ENCODE data around the gene SELENBP1. TPM values are rescaled to one million over a fixed set of nuclear protein-coding genes. Genes with fewer than 3 reads are reported as not detected.
A peak's percentile ranks its signal among the peaks of the same experiment; 100 is the strongest.

Gene SELENBP1
- 5.4 and 5.9 TPM in 2 replicates for polyA plus RNA-seq (2013)

- peak within 1 kb of the TSS; percentile 84 for H2AFZ ChIP-seq (ENCODE audit: insufficient read depth, low read length, poor library complexity)
- peaks cover 2% of the 10 kb centered on the region for H3K79me2 ChIP-seq (ENCODE audit: control insufficient read depth, insufficient read depth, low read length, poor library complexity)
- H3K9ac ChIP-seq (ENCODE audit: low read length), result no peak within 1 kb of the TSS
- H2BK120ac ChIP-seq (ENCODE audit: insufficient read depth, low read length, poor library complexity), result peak within 1 kb of the TSS; percentile 35
- H4K12ac ChIP-seq (ENCODE audit: low read depth, low read length), result peak within 1 kb of the TSS; percentile 67
- no peak within 1 kb of the TSS for H2BK5ac ChIP-seq (ENCODE audit: low read depth, low read length, poor library complexity)
- H4K8ac ChIP-seq (ENCODE audit: low read depth, low read length), result peak within 1 kb of the TSS; percentile 54
- peaks cover 6% of the 10 kb centered on the region for H3K9me3 ChIP-seq (ENCODE audit: insufficient read depth, low read depth, low read length)
- no peak within 1 kb of the TSS for H3K4ac ChIP-seq (ENCODE audit: low read depth, low read length)
- no CpG with 5 or more reads among the region's 11 CpGs for WGBS (ENCODE audit: extremely low coverage, insufficient coverage, insufficient read length)
- H3K14ac ChIP-seq (ENCODE audit: low read length), result peak within 1 kb of the TSS; percentile 42
- H3K4me2 ChIP-seq (ENCODE audit: low read length), result peak within 1 kb of the TSS; percentile 50
- H3K27ac ChIP-seq (ENCODE audit: low read depth, low read length), result no peak within 1 kb of the TSS
- no peak for DNase-seq
- no peaks in the 10 kb centered on the region for H3K36me3 ChIP-seq (ENCODE audit: control insufficient read depth in 1 of 2, insufficient read depth in 2 of 2, low read length in 2 of 2)
- H3K4me1 ChIP-seq (ENCODE audit: control insufficient read depth in 1 of 2, insufficient read depth in 2 of 2, low read length in 2 of 2), result peaks cover 0 to 4% of the 10 kb centered on the region in 2 experiments
- no peak within 1 kb of the TSS for H3K4me3 ChIP-seq (ENCODE audit: low read depth, low read length)
- peaks cover 2% of the 10 kb centered on the region for H3K79me1 ChIP-seq (ENCODE audit: low read length)
- H2AK5ac ChIP-seq (ENCODE audit: low read length), result no peak within 1 kb of the TSS
- H3K23ac ChIP-seq (ENCODE audit: low read length), result no peak within 1 kb of the TSS
- H3K18ac ChIP-seq (ENCODE audit: low read length), result no peak within 1 kb of the TSS
- H3K27me3 ChIP-seq (ENCODE audit: insufficient read depth, low read length), result no peaks in the 10 kb centered on the region
- no peak within 1 kb of the TSS for H2BK12ac ChIP-seq (ENCODE audit: low read length)
- H4K91ac ChIP-seq (ENCODE audit: low read depth, low read length), result no peak within 1 kb of the TSS
Measured at GRCh38 chr1:151372058-151372934, at the start of gene SELENBP1. Gene SELENBP1 (minus strand): TSS chr1:151372705. CDS start chr1:151372641, 64 bp downstream.

GRCh38 chr1:151419819-151420218 is 47.3 kb upstream of the SELENBP1 start:
- Histone ChIP-seq H3K4me1 (ENCODE audit: control insufficient read depth in 1 of 2, insufficient read depth in 2 of 2, low read length in 2 of 2) (no peaks in the 10 kb centered on the region), H3K9me3 (ENCODE audit: insufficient read depth, low read depth, low read length) (peaks cover 2% of the 10 kb centered on the region), H3K27ac (ENCODE audit: low read depth, low read length) (no peak overlapping the region), H3K36me3 (ENCODE audit: control insufficient read depth in 1 of 2, insufficient read depth in 2 of 2, low read length in 2 of 2) (peaks cover 39 to 41% of the 10 kb centered on the region in 2 experiments), H4K8ac (ENCODE audit: low read depth, low read length) (no peak overlapping the region), H2BK12ac (ENCODE audit: low read length) (no peak overlapping the region), H3K79me1 (ENCODE audit: low read length) (no peaks in the 10 kb centered on the region), H2AK5ac (ENCODE audit: low read length) (no peak overlapping the region), H2AFZ (ENCODE audit: insufficient read depth, low read length, poor library complexity) (no peak overlapping the region), H2BK120ac (ENCODE audit: insufficient read depth, low read length, poor library complexity) (no peak overlapping the region), H3K4ac (ENCODE audit: low read depth, low read length) (no peak overlapping the region), H3K27me3 (ENCODE audit: insufficient read depth, low read length) (no peaks in the 10 kb centered on the region), H3K14ac (ENCODE audit: low read length) (no peak overlapping the region), H3K18ac (ENCODE audit: low read length) (no peak overlapping the region), H4K12ac (ENCODE audit: low read depth, low read length) (no peak overlapping the region), H4K91ac (ENCODE audit: low read depth, low read length) (no peak overlapping the region), H3K23ac (ENCODE audit: low read length) (no peak overlapping the region), H2BK5ac (ENCODE audit: low read depth, low read length, poor library complexity) (no peak overlapping the region), H3K4me2 (ENCODE audit: low read length) (no peak overlapping the region), H3K9ac (ENCODE audit: low read length) (no peak overlapping the region), H3K4me3 (ENCODE audit: low read depth, low read length) (no peak overlapping the region), H3K79me2 (ENCODE audit: control insufficient read depth, insufficient read depth, low read length, poor library complexity) (no peaks in the 10 kb centered on the region)
- WGBS (ENCODE audit: extremely low coverage, insufficient coverage, insufficient read length), result no CpG with 5 or more reads among the region's 5 CpGs
- no peak for DNase-seq

GRCh38 chr1:151418081-151418480 is 45.6 kb upstream of the SELENBP1 start:
- no peak for DNase-seq
- no CpG with 5 or more reads among the region's 3 CpGs for WGBS (ENCODE audit: extremely low coverage, insufficient coverage, insufficient read length)
- no peak overlapping the region for H3K27ac ChIP-seq (ENCODE audit: low read depth, low read length)

GRCh38 chr1:151416231-151416630 is 43.7 kb upstream of the SELENBP1 start:
- no peak overlapping the region for H3K4me3 ChIP-seq (ENCODE audit: low read depth, low read length)
- H3K36me3 ChIP-seq (ENCODE audit: control insufficient read depth in 1 of 2, insufficient read depth in 2 of 2, low read length in 2 of 2), result peaks cover 37% of the 10 kb centered on the region in 2 experiments
- no peak overlapping the region for H2BK12ac ChIP-seq (ENCODE audit: low read length)
- no peak overlapping the region for H3K27ac ChIP-seq (ENCODE audit: low read depth, low read length)
- no peak overlapping the region for H2AK5ac ChIP-seq (ENCODE audit: low read length)
- H3K14ac ChIP-seq (ENCODE audit: low read length), result no peak overlapping the region
- H3K4ac ChIP-seq (ENCODE audit: low read depth, low read length), result no peak overlapping the region
- no peak overlapping the region for H2BK5ac ChIP-seq (ENCODE audit: low read depth, low read length, poor library complexity)
- no peak overlapping the region for H2BK120ac ChIP-seq (ENCODE audit: insufficient read depth, low read length, poor library complexity)
- no peaks in the 10 kb centered on the region for H3K4me1 ChIP-seq (ENCODE audit: control insufficient read depth in 1 of 2, insufficient read depth in 2 of 2, low read length in 2 of 2)
- H3K79me2 ChIP-seq (ENCODE audit: control insufficient read depth, insufficient read depth, low read length, poor library complexity), result no peaks in the 10 kb centered on the region
- no peak overlapping the region for H4K8ac ChIP-seq (ENCODE audit: low read depth, low read length)
- H4K12ac ChIP-seq (ENCODE audit: low read depth, low read length), result no peak overlapping the region
- no peak overlapping the region for H2AFZ ChIP-seq (ENCODE audit: insufficient read depth, low read length, poor library complexity)
- peak; percentile 80 to 85 for DNase-seq
- no peak overlapping the region for H3K18ac ChIP-seq (ENCODE audit: low read length)
- H3K23ac ChIP-seq (ENCODE audit: low read length), result no peak overlapping the region
- no peak overlapping the region for H3K4me2 ChIP-seq (ENCODE audit: low read length)
- no peaks in the 10 kb centered on the region for H3K27me3 ChIP-seq (ENCODE audit: insufficient read depth, low read length)
- no peaks in the 10 kb centered on the region for H3K79me1 ChIP-seq (ENCODE audit: low read length)
- H4K91ac ChIP-seq (ENCODE audit: low read depth, low read length), result no peak overlapping the region
- no peak overlapping the region for H3K9ac ChIP-seq (ENCODE audit: low read length)
- H3K9me3 ChIP-seq (ENCODE audit: insufficient read depth, low read depth, low read length), result no peaks in the 10 kb centered on the region
- WGBS (ENCODE audit: extremely low coverage, insufficient coverage, insufficient read length), result no CpG with 5 or more reads among the region's 4 CpGs

More at GRCh38 chr1:151418081-151418480, 45.6 kb upstream of the SELENBP1 start:
- H3K9me3 ChIP-seq (ENCODE audit: insufficient read depth, low read depth, low read length), result no peaks in the 10 kb centered on the region
- H3K23ac ChIP-seq (ENCODE audit: low read length), result no peak overlapping the region
- no peaks in the 10 kb centered on the region for H3K27me3 ChIP-seq (ENCODE audit: insufficient read depth, low read length)
- no peak overlapping the region for H2BK120ac ChIP-seq (ENCODE audit: insufficient read depth, low read length, poor library complexity)
- no peak overlapping the region for H4K91ac ChIP-seq (ENCODE audit: low read depth, low read length)
- no peak overlapping the region for H4K8ac ChIP-seq (ENCODE audit: low read depth, low read length)
- H3K4ac ChIP-seq (ENCODE audit: low read depth, low read length), result no peak overlapping the region
- H3K4me2 ChIP-seq (ENCODE audit: low read length), result no peak overlapping the region
- no peak overlapping the region for H2AK5ac ChIP-seq (ENCODE audit: low read length)
- H3K4me1 ChIP-seq (ENCODE audit: control insufficient read depth in 1 of 2, insufficient read depth in 2 of 2, low read length in 2 of 2), result no peaks in the 10 kb centered on the region
- no peak overlapping the region for H4K12ac ChIP-seq (ENCODE audit: low read depth, low read length)
- peaks cover 34 to 38% of the 10 kb centered on the region in 2 experiments for H3K36me3 ChIP-seq (ENCODE audit: control insufficient read depth in 1 of 2, insufficient read depth in 2 of 2, low read length in 2 of 2)
- no peak overlapping the region for H3K18ac ChIP-seq (ENCODE audit: low read length)
- no peak overlapping the region for H2AFZ ChIP-seq (ENCODE audit: insufficient read depth, low read length, poor library complexity)
- no peaks in the 10 kb centered on the region for H3K79me2 ChIP-seq (ENCODE audit: control insufficient read depth, insufficient read depth, low read length, poor library complexity)
- H2BK12ac ChIP-seq (ENCODE audit: low read length), result no peak overlapping the region
- no peak overlapping the region for H3K14ac ChIP-seq (ENCODE audit: low read length)
- no peak overlapping the region for H3K9ac ChIP-seq (ENCODE audit: low read length)
- H2BK5ac ChIP-seq (ENCODE audit: low read depth, low read length, poor library complexity), result no peak overlapping the region
- H3K79me1 ChIP-seq (ENCODE audit: low read length), result no peaks in the 10 kb centered on the region
- H3K4me3 ChIP-seq (ENCODE audit: low read depth, low read length), result no peak overlapping the region
